ENCODE results near the gene FBXL16.

DNA sequence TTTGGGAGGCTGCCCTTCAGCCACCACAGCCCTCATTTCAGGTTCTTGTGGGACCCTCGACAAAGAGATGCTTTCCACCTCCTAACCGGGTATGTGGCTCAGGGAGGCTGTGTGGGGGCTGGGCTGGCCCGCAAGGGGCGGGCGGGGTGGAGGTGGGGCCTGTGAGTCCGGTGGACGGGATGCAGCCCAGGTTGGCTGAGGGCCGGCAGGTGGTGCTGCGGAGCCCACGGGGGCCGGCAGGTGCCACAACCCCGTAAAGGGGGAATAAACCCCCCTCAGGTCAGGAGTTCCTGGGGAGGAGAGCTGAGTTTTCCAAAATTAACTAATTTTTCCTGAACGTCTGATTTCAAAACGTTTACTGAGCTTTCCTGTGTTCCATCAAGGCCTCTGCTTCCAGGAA is 40.1 kb upstream of the FBXL16 start:
- no peak for TF ChIP-seq EZH2 (IDR thresholded peaks at IDR 0.05; ENCODE audit: insufficient read depth, poor library complexity, severe bottlenecking)
- no peak for TF ChIP-seq EZH2phosphoT487 (IDR thresholded peaks at IDR 0.05; ENCODE audit: insufficient read depth, low read depth)

Measured in GM23248 (cell line).